Stimulated activated CD4-positive, alpha-beta T cell treated with anti-CD3 and anti-CD28 coated beads, Interleukin-12 subunit alpha, Interleukin-12 subunit beta, amount 100 ng/mL, for 24 hours (primary cell): ENCODE measurements around the gene UBL4B.
"Not testable (repeated sequence)": the region's sequence is repeated elsewhere in the genome, so short reads cannot be mapped to it uniquely, and the experiment has no call there.

ENCODE experiments used
- DNase-seq, 2 experiments: peaks; one replicate each; pipeline ENCODE4 v3.0.0-alpha.2; 2020; ENCODE audit warnings: low read depth in 2 of 2

Gene UBL4B, protein sequence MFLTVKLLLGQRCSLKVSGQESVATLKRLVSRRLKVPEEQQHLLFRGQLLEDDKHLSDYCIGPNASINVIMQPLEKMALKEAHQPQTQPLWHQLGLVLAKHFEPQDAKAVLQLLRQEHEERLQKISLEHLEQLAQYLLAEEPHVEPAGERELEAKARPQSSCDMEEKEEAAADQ

GRCh38 chr1:110112143-110112542 is at the start of gene UBL4B:
UBL4B (plus strand) TSS chr1:110112443; CDS start chr1:110112535, 92 bp downstream.
- no peak for DNase-seq

GRCh38 chr1:110062612-110063011 is 49.6 kb upstream of the UBL4B start:
- DNase-seq = no peak

GRCh38 chr1:110063781-110064180 is 48.5 kb upstream of the UBL4B start:
- no peak for DNase-seq

- no peak for DNase-seq
Measured at GRCh38 chr1:110064576-110065337, 47.5 kb upstream of the UBL4B start.

DNA sequence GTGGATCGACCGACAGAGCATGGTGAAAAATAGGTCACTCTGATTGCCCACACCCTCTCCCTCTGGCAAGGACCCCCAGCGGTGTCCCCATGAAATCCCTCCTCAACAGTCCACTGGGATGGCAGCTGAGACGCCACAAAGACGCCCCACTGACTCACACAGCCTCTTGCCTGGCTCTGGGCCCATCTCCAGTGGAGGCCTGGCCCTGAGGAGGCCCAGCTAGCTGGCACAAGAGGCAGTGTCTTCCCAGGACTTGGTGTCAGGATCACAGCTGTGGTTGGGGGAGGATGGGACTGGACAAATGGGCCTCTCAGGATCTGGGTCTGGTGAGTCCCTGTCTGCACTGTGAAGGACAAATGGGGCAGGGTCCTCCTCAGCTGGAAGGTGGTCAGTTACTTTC is 46.4 kb upstream of the UBL4B start:
- DNase-seq = no peak

DNA sequence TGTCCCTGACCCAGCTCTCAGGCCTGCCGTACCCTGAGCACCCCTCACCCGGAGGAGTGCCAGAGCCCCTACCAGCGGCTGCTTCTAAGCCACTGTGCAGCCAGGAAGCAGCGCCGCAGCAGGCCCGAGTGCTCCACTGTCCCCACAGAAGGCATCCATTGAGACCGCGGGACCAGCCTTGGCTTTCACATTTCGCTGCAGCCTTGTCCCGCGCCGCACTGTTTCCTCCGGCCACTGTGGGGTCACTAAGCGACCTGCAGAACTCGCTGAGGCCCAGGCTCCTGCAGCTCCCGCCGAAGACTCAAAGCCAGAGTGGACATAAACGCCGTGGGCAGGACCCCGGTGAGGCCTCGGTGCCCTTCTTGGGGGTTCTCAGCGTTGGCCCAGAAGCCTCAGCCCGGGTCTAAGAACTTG is 44.8 kb upstream of the UBL4B start:
- DNase-seq = no peak

DNA sequence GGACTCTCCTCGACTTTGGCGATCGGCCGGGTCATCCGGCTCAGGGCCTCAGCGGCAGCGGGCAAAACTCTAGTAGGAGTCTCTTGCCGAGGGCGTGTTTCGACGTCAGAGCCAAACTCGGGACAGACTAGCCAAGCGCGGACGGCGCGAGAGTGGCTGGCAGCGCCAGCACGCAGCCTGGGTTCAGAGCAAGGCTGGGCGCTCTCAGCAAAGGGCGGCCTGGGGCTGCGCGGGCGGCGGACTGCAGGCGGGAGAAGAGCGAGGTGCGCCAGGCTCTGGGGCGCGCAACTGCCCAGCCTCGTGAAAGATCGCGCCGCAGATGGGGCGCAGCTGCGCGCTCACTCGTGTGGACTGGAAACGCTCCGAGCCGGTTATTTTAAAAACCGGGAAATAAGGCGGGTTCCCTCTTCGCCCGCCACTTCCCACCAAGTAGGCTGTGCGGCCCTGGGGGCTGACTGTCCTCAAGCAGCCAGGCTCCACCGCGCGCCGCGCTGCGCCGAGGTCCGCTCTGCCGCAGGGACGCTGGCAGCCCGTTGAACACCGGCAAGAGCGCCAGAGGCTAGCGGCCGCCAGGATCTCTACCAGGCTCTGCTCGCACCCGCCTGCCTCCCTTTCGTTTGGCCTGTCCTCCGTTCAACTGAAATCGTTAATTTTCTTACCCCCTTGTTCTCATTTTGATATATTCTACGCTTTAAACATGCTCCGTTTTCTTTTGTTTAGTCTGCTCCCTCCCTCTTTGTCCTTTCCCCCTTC is 44.2 kb upstream of the UBL4B start:
- no peak for DNase-seq

- no peak for DNase-seq
Measured at GRCh38 chr1:110068646-110069403, 43.4 kb upstream of the UBL4B start.

DNA sequence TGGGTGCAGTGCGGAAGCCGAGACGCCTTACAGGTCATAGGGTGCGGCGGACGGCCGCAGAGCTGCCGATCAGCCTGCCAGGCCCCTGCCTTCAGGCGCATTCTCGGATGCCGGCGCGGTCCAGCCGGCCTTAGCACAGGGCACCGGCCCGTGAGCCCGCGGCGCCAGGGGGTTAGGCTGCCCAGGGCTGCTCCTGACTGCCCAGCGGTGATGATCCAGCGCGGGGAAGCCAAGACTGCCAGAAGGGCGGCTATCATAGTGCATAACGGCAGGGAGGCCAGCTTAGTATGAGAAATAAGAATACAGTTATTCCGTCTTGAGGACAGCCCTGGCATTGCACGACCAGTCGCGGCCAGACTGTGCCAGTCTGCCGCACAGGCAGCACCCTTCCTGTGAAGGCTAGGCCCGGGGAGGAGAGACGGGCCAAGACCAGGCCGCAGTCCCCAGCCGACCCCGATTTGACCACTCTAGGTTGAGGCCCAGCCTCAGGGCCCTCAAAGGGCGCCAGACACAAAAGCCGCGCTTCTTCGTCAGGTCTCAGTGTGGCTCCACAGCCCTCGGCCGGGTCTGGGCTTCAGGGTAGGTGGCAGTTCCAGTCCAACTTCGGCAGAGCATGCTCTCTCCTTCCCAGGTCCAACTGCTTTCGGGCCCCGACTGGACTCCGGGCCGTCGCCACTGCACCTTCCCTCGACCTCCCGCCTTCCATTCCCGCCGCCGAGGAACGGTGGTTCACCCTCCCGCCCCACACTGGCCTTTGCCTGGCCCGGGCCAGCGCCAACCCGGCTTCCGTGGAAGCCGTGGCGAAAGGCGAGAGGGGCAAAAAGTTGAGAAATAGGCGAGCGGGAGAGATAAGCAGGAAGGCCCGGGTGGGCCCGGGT is 42.6 kb upstream of the UBL4B start:
- DNase-seq = no peak

- no peak for DNase-seq
Measured at GRCh38 chr1:110070282-110070669, 42.0 kb upstream of the UBL4B start.

- no peak for DNase-seq
Measured at GRCh38 chr1:110070671-110071242, 41.5 kb upstream of the UBL4B start, which contains the start of gene ALX3. ALX3 (minus strand) TSS chr1:110070672; CDS start chr1:110070612, 60 bp downstream.

- no peak for DNase-seq
Measured at GRCh38 chr1:110074166-110074565, 38.1 kb upstream of the UBL4B start.

DNA sequence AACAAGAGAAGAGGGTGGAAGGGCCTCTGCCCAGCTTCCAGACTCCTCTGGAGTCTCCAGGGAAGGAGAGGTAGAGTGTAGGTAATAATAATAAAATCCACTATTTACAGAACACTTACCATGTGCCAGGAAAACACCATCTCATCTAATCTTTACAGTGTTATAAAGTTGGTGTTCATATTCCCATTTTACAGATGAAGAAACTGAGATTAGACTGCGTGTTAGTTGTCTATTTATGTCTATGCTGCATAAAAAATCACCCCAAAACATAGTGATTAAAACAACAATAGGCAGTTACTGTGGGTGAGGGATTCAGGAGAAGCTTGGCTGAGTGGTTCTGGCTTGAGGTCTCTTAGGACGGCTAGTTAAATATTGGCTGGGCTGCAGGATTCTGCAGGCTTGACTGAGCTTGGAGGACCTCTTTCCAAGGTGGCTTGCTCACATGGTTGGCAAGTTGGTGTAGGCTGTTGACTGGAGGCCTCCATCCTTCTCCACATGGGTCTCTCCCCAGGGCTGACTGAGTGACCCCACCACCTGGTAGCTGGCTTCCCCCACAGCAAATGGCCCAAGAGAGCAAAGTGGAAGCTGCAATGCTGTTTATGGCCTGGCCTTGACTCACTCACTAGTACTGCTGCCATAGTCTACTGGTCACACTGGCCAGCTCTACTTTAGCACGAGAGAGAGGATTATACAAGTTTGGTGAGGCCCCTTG is 35.3 kb upstream of the UBL4B start:
- DNase-seq = no peak

DNA sequence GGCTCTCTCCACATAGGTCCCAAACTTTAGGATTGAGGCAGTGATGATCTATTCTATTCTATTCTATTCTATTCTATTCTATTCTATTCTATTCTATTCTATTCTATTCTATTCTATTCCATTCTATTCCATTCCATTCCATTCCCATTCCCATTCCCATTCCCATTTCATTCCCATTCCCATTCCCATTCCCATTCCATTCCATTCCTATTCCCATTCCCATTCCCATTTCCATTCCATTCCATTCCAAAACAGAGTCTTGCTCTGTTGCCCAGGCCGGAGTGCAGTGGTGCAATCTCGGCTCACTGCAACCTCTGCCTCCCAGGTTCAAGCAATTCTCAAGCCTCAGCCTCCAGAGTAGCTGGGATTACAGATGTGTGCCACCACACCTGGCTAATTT is 32.2 kb upstream of the UBL4B start:
- DNase-seq = not testable (repeated sequence)

DNA sequence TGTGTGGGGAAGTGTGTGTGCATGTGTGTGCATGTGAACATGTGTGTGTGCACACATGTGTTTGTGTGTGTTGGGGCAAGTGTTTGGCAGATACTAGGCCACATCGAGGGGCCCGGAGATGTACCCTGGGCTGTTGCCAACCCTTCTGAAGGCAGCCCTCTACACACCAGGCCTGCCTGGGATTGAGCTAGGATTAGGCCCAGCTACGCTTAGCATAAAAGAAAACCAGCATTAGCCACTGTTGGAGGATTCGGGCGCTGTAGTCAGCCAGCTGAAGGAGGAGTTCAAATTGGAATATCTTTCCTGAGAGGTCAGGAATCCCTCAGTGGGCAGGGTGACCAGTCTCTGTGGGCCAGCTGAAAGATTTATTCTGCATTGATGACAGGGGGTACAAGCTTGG is 31.2 kb upstream of the UBL4B start:
- DNase-seq = no peak

GRCh38 chr1:110082477-110082876 is 29.8 kb upstream of the UBL4B start:
- DNase-seq = no peak

- DNase-seq = no peak
Measured at GRCh38 chr1:110083061-110083865, 29.0 kb upstream of the UBL4B start.

- DNase-seq = no peak
Measured at GRCh38 chr1:110083866-110084226, 28.4 kb upstream of the UBL4B start.
